Thoracic aorta (tissue), 2 donors: ENCODE data around the gene FANCI. TPM values are rescaled to one million over a fixed set of nuclear protein-coding genes. Genes with fewer than 3 reads are reported as not detected.

Source experiments
- ATAC-seq: fragments of 150-250 bp; one replicate; pipeline ENCODE4 v1.8.0; 2017; ENCODE audit warnings: low read depth; ENCODE audit not compliant: insufficient number of reproducible peaks, low FRiP score
- DNase-seq: peaks from one replicate; pipeline ENCODE4 v3.0.0-alpha.2; 2020; ENCODE audit warnings: low spot score
- H3K27ac ChIP-seq, 2 donors: fragments of 200-600 bp; sonication (generic); 1 replicate in 1 of 2; 2 replicates in 1 of 2; pipeline ENCODE4 v1.5.1; 2016; ENCODE audit warnings: mild to moderate bottlenecking in 2 of 2, moderate library complexity in 2 of 2
- H3K27me3 ChIP-seq: fragments of 200-600 bp; sonication (generic); replicated peaks from 2 replicates; pipeline ENCODE4 v1.6.0; 2016; ENCODE audit warnings: mild to moderate bottlenecking; ENCODE audit not compliant: insufficient read depth
- H3K36me3 ChIP-seq: fragments of 200-600 bp; sonication (generic); one replicate; pipeline ENCODE4 v1.5.1; 2016
- H3K4me1 ChIP-seq, 2 donors: fragments of 200-600 bp; sonication (generic); 1 replicate in 1 of 2; 2 replicates in 1 of 2; pipeline versions ENCODE4 v1.5.1 to v1.6.0; 2016; ENCODE audit warnings: low read depth in 2 of 2, mild to moderate bottlenecking in 1 of 2; ENCODE audit not compliant: control insufficient read depth in 1 of 2
- H3K4me3 ChIP-seq: fragments of 200-600 bp; sonication (generic); 2 replicates; pipeline ENCODE4 v1.5.1; 2016; ENCODE audit warnings: mild to moderate bottlenecking
- H3K9me3 ChIP-seq: fragments of 200-600 bp; sonication (generic); 2 replicates; pipeline ENCODE4 v1.5.1; 2016
- CTCF ChIP-seq: fragments of 200-600 bp; sonication (generic); IDR thresholded peaks from one replicate; pipeline ENCODE4 v1.5.1; 2019; ENCODE audit warnings: antibody characterized with exemption
- total RNA-seq, 2 donors: library from RNA; depleted of rRNA; stranded (reverse); fragments of >200 nt; gene quantifications; one replicate each; pipeline versions ENCODE4 v1.1.0 to v1.2.3, GENCODE V29; 2016

Gene FANCI
- total RNA-seq, 2 donors from 2014 or later: 3.0 to 16.2 TPM

DNA sequence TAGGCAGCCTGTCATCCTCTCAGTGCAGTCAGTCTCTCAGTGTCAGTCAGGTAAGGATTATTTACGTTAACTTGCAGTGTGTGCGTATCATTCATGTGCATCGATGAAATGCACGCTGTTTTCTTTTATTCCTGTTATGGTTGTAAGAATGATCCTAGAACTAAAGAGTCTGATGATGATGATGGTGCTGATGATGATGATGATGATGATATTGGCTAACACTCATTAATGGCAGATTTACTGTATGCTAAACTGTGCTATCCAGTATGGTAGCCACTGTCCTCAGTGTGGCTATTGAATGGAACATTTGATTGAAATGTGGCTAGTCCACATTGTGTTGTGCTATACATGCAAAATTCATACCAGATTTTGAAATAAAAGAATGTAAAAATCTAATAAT, 39.4 kb downstream of the FANCI start:
- H3K4me1 ChIP-seq: no peaks in the 10 kb centered on the region
- no peak overlapping the region for H3K27ac ChIP-seq
- no peaks in the 10 kb centered on the region for H3K27me3 ChIP-seq
- no peak for TF ChIP-seq CTCF
- DNase-seq: no peak
- no peak for ATAC-seq
- no peak overlapping the region for H3K4me3 ChIP-seq
- H3K36me3 ChIP-seq: peaks cover 3% of the 10 kb centered on the region
- H3K9me3 ChIP-seq: no peaks in the 10 kb centered on the region

DNA sequence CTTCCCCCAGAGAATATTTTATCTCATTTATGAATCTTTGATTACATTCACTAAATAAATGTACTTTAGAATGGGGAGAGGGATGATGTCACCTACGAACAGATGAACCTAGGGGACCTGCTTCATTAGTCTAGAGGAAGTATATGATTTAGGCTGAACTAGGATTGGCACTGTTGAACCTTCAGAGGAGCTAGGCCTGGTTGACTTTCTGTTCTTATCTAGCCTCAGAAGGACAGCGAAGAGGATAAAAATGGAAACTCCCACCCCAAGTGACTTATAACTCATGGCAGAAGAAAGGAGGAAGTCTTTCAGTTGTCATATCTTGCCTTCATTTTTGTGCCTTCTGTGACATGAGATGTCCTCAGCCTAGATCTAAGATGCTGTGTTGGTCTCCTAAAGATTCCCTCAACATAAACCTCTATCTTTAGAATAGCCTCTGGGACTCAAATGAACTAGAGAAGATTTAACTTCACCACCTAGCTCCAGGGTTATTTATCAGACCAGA, 48.2 kb downstream of the FANCI start:
- H3K4me1 ChIP-seq: no peaks in the 10 kb centered on the region
- H3K36me3 ChIP-seq: peaks cover 3% of the 10 kb centered on the region
- H3K9me3 ChIP-seq: no peaks in the 10 kb centered on the region
- DNase-seq: no peak
- ATAC-seq: no peak
- no peak overlapping the region for H3K4me3 ChIP-seq
- H3K27ac ChIP-seq: no peak overlapping the region
- TF ChIP-seq CTCF: no peak
- no peaks in the 10 kb centered on the region for H3K27me3 ChIP-seq

DNA sequence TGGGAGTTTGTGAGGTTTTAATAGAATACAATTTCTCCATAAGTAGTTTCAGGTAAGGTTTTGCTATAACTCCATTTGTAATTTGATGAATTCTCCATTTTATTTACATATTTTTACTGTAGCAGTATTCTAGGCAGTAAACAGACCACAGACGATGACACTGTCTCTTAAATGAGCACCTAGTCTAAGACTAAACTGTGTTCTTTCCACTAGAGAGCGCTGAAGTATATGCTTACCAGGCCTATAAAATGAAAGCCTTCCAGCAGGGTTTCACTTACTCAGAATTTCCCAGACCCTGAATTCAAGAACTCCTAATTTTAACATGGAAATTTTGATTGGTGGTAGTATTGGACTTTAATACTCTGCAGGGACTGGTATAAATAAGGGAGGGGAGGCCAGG, 49.2 kb downstream of the FANCI start:
- Histone ChIP-seq H3K9me3 (no peaks in the 10 kb centered on the region), H3K36me3 (peaks cover 2% of the 10 kb centered on the region), H3K4me3 (no peak overlapping the region), H3K4me1 (no peaks in the 10 kb centered on the region), H3K27ac (no peak overlapping the region), H3K27me3 (no peaks in the 10 kb centered on the region)
- DNase-seq: no peak
- no peak for TF ChIP-seq CTCF
- ATAC-seq: no peak

DNA sequence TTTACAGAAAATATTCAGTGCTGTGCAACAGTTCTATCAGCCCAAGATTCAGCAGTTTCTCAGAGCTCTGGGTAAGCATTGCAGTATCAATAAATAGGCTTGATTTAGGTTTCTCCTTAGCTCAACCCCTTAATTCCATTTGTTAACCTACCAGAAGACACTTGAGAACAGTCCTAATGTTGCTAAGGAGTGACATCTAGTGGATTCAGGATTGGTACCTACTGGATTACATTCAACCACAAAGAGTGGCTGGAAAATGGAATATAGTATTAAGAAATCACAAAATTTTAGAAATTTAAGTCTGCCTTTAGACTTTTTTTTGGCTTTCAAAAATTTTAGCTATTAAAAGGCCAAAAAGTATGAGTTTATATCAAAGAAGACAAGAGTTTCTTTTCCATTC, 56.1 kb downstream of the FANCI start:
- no peak overlapping the region for H3K4me3 ChIP-seq
- no peak for DNase-seq
- H3K4me1 ChIP-seq: no peaks in the 10 kb centered on the region
- no peak for ATAC-seq
- no peaks in the 10 kb centered on the region for H3K27me3 ChIP-seq
- no peak overlapping the region for H3K27ac ChIP-seq
- no peaks in the 10 kb centered on the region for H3K36me3 ChIP-seq
- no peak for TF ChIP-seq CTCF
- H3K9me3 ChIP-seq: no peaks in the 10 kb centered on the region

GRCh38 chr15:89301304-89302089, 57.7 kb downstream of the FANCI start:
- Histone ChIP-seq H3K27ac (no peak overlapping the region), H3K4me3 (no peak overlapping the region), H3K36me3 (no peaks in the 10 kb centered on the region), H3K9me3 (no peaks in the 10 kb centered on the region), H3K4me1 (no peaks in the 10 kb centered on the region), H3K27me3 (no peaks in the 10 kb centered on the region)
- ATAC-seq (no peak), DNase-seq (no peak)
- TF ChIP-seq CTCF: no peak
